ENCODE results near the gene DAD1.
A peak's percentile ranks its signal among the peaks of the same experiment; 100 is the strongest.
"Not testable (repeated sequence)": the region's sequence is repeated elsewhere in the genome, so short reads cannot be mapped to it uniquely, and the experiment has no call there.

Gene DAD1

GRCh38 chr14:22589096-22589839 lies at the start of gene DAD1:
Gene DAD1 (minus strand): TSS chr14:22589224. CDS start chr14:22589157, 67 bp downstream.
- H3K4me3 ChIP-seq (ENCODE audit: low read depth, low read length), result peak within 1 kb of the TSS; percentile 91
- peak; percentile 98 for DNase-seq (ENCODE audit: low read depth)
- TF ChIP-seq CTCF (IDR thresholded peaks at IDR 0.05; ENCODE audit: control insufficient read depth, extremely low read depth, insufficient read depth), result no peak

GRCh38 chr14:22635980-22636379 lies 47.0 kb upstream of the DAD1 start:
- not testable (repeated sequence) for DNase-seq (ENCODE audit: low read depth)

GRCh38 chr14:22634233-22634900 lies 45.3 kb upstream of the DAD1 start:
- H3K4me3 ChIP-seq (ENCODE audit: low read depth, low read length), result no peak overlapping the region
- DNase-seq (ENCODE audit: low read depth), result no peak
- no peak for TF ChIP-seq CTCF (IDR thresholded peaks at IDR 0.05; ENCODE audit: control insufficient read depth, extremely low read depth, insufficient read depth)

More at GRCh38 chr14:22635980-22636379, 47.0 kb upstream of the DAD1 start:
- not testable (repeated sequence) for H3K4me3 ChIP-seq (ENCODE audit: low read depth, low read length)

- DNase-seq (ENCODE audit: low read depth), result no peak
- TF ChIP-seq CTCF (IDR thresholded peaks at IDR 0.05; ENCODE audit: control insufficient read depth, extremely low read depth, insufficient read depth), result no peak
- no peak overlapping the region for H3K4me3 ChIP-seq (ENCODE audit: low read depth, low read length)
These were observed 41.5 kb upstream of the DAD1 start for GRCh38 chr14:22630486-22630885.

- no peak overlapping the region for H3K4me3 ChIP-seq (ENCODE audit: low read depth, low read length)
- TF ChIP-seq CTCF (IDR thresholded peaks at IDR 0.05; ENCODE audit: control insufficient read depth, extremely low read depth, insufficient read depth), result no peak
- DNase-seq (ENCODE audit: low read depth), result no peak
These were observed 41.0 kb upstream of the DAD1 start for GRCh38 chr14:22630066-22630465.

- DNase-seq (ENCODE audit: low read depth), result no peak
- no peak for TF ChIP-seq CTCF (IDR thresholded peaks at IDR 0.05; ENCODE audit: control insufficient read depth, extremely low read depth, insufficient read depth)
- H3K4me3 ChIP-seq (ENCODE audit: low read depth, low read length), result no peak overlapping the region
These were observed 40.3 kb upstream of the DAD1 start for GRCh38 chr14:22629361-22629760.

- no peak overlapping the region for H3K4me3 ChIP-seq (ENCODE audit: low read depth, low read length)
- DNase-seq (ENCODE audit: low read depth), result peak; percentile 25
- TF ChIP-seq CTCF (IDR thresholded peaks at IDR 0.05; ENCODE audit: control insufficient read depth, extremely low read depth, insufficient read depth), result no peak
These were observed 38.7 kb upstream of the DAD1 start for GRCh38 chr14:22627506-22628263.
